NCI-H128 (cell line): ENCODE measurements around the gene PTGIR.
A peak's percentile ranks its signal among the peaks of the same experiment; 100 is the strongest.

Experiments
- DNase-seq: peaks from one replicate; lab custom pipeline; 2025; ENCODE audit not compliant: unreplicated experiment; lab: John Stamatoyannopoulos, UW

The PTGIR gene

DNA sequence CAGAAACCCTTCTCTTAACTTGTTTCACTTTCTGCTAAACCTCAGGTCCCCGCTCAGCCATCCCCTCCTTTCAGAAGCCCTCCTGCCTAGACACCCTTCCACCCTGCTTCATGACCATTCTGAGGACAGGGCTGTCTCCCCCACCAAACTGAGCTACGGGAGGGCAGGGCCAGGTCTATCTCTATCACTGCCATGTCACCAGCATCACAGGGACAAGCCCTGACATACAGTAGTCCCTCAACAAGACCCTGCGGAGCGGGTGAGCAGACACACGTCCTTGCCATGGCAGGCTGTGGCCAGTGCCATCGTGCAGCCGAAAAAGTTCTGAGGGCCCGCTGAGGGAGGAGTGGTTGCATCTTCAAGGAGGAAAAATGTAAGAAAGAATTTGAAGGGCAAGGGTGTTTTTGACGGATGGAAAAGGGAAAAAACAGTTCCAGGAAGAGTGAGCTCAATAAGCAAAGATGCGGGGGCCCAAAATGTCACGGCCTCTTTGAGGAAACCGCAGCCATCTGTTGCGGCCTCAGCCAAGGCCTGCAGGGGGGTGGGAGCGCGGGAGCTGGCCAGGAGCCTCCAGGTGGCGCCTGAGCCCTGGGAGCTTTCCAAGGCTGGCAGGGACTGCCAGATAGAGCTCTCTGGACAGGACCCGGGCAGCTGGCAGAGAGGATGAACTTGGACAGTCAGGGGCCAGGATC lies 8.1 kb downstream of the PTGIR start:
- no peak for DNase-seq

- no peak for DNase-seq
Observed at GRCh38 chr19:46615966-46616365, 8.9 kb downstream of the PTGIR start.

GRCh38 chr19:46614114-46614722 lies 10.7 kb downstream of the PTGIR start:
- peak; percentile 80 for DNase-seq

DNA sequence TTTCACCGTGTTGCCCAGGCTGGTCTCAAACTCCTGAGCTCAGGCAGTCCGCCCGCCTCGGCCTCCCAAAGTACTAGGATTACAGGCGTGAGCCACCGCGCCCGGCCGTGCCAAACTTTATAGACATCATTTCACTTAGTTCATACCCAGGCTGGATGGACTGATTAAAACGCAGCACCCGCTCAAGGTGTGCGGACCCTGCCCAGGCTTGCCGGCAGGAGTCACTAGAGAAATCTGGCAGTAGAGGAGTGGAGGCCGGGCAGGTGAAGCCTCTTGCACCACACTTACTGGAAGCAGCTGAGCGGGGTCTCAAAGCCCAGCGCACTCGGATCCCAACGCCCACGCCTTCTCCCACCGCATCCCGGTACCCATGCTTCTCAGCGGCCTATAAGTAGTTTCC lies 11.4 kb downstream of the PTGIR start:
- DNase-seq, result no peak

DNA sequence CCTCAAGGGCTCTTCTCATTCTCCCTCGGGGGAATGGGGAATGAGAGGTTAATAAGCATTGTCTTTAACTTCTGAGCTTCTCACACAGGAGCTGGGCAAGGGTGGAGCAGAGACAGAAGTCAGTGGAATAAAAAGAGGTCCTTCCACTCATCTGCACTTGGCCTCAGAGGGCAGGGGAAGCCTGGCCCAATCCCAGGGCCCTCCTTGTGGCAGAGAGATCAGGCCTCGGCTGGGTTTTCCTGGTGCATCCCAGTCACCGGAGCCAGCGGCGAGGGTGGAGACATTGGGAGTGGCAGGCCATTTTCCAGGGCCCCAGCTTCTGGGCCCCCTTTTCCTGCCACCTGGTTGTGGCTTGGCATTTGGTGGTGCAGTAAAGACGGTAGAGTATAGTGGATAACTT lies 13.1 kb downstream of the PTGIR start:
- DNase-seq, result no peak

- DNase-seq, result no peak
Observed at GRCh38 chr19:46610851-46611770, 13.8 kb downstream of the PTGIR start.

- no peak for DNase-seq
Observed at GRCh38 chr19:46610413-46610775, 14.5 kb downstream of the PTGIR start.

GRCh38 chr19:46609511-46610412 lies 15.1 kb downstream of the PTGIR start:
- DNase-seq, result no peak

DNA sequence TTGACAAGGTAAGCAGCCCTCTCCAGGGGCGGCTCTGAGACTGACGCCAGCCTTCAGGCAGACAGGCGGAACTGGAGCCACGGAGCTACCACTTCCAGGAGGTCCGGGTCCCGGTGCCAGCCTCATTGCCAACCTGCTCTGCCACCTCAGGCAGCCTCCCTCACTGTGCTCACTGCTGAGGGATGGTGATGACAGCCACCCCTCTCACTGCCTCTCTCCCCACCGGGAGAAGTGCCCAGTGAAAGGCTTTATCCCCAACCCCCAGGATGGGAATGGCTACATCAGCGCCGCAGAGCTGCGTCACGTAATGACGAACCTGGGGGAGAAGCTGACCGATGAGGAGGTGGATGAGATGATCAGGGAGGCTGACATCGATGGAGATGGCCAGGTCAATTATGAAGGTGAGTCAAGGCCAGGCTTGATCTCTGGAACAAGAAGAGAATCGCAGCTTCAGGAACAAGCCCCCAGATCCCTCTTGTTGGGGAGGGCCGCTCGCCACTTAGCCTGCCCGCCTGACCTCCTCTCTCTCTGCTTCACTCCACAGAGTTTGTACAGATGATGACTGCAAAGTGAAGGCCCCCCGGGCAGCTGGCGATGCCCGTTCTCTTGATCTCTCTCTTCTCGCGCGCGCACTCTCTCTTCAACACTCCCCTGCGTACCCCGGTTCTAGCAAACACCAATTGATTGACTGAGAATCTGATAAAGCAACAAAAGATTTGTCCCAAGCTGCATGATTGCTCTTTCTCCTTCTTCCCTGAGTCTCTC lies 16.1 kb downstream of the PTGIR start:
- no peak for DNase-seq

- DNase-seq, result no peak
Observed at GRCh38 chr19:46608178-46608577, 16.7 kb downstream of the PTGIR start.

- no peak for DNase-seq
Observed at GRCh38 chr19:46607448-46607841, 17.4 kb downstream of the PTGIR start.

DNA sequence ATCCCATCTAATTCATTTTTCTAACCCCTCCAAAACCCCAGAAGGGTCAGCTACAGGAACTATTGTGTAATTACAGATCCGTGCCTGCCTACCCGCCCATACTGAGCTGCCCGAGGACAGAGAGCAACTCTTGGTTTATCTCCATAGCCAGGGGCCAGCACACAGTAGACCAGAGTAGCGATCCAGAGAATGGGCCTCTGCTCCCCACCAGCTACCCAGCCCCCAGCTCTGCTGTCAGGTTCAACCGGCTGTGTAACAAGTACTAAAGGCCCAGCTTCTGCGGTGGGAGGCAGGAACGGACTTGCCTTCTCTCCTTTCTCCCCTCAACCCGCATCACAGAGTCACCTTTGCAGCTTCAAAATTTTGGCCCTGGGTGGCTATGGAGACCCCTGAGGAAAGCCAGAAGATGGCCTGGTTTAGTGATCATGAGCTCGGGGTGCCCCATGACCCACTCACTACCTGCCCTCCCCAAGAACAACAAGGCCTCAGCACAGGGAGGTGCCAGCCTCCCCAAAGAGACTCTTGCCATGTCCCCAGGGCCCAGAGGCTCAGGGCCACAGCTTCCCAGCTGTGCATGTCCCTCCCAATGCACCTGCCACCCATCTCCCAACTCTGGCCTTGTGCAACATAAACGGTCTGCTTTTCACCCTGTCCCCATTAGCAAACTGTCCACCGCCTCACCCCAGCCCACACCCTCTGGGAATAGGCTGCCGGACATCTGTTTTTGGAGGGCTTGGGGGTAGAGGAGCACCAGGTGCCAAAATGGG lies 18.0 kb downstream of the PTGIR start:
- DNase-seq, result no peak

GRCh38 chr19:46606019-46606418 lies 18.9 kb downstream of the PTGIR start:
- DNase-seq, result no peak

- DNase-seq, result no peak
Observed at GRCh38 chr19:46605356-46605821, 19.5 kb downstream of the PTGIR start.

DNA sequence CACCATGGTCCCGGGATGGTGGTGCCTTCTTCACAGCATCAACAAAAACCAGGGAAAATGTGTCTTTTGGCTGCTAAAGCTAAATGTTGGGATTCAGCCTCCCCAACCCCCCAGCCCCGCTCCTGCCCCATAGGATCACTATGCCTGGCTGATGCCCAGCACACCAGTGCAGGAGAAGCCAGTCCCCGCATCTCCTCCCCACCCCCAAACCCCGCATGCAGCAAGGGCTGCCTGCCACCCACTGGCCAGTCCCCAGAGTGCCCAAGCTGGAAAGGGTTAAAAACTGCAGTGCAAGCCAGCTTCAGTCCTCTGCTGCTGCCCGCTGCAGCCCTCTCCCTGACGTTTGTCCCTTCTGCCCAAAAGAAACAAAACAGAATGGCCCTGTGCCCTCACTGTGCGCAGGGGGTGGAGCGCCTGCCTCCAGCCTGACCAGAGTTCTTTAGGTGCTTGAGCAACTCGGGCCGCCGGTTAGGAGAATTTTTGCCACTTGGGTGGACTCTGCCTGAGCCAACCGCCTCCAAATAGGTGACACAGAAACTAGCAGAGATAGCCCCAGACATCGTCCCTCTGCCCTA lies 20.0 kb downstream of the PTGIR start:
- DNase-seq, result no peak

DNA sequence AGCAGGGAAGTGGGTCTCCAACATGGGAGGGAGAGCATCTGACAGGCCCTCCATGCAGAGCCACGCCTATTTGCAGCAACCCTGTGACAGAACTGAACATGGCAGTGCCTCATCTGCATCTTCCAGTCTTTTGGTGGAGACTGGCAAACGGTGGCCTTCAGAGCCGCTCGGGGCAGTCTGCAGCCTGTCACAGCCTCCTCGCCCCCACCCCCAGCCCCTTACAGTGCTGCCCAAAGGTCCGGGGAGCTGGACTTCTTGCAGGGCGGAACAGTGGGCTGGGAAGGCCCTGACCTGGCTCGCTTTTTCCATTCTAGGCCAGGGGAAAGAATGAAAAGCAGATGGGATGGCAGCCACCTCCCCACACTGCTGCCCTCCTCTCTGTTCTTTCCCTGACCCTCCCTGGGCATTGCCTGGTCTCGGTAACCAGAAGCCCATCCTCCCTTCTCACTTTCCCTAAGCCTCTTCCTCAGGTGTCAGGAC lies 21.1 kb downstream of the PTGIR start:
- DNase-seq, result no peak

GRCh38 chr19:46603195-46603637 lies 21.7 kb downstream of the PTGIR start:
- no peak for DNase-seq

- no peak for DNase-seq
Observed at GRCh38 chr19:46602392-46603194, 22.3 kb downstream of the PTGIR start.
